OCI-M1 (cell line): Measurements from ENCODE around the gene MRPL58.

ENCODE experiments used
- DNase-seq: peaks from one replicate; lab custom pipeline; 2025; lab: John Stamatoyannopoulos, UW

Gene MRPL58

DNA sequence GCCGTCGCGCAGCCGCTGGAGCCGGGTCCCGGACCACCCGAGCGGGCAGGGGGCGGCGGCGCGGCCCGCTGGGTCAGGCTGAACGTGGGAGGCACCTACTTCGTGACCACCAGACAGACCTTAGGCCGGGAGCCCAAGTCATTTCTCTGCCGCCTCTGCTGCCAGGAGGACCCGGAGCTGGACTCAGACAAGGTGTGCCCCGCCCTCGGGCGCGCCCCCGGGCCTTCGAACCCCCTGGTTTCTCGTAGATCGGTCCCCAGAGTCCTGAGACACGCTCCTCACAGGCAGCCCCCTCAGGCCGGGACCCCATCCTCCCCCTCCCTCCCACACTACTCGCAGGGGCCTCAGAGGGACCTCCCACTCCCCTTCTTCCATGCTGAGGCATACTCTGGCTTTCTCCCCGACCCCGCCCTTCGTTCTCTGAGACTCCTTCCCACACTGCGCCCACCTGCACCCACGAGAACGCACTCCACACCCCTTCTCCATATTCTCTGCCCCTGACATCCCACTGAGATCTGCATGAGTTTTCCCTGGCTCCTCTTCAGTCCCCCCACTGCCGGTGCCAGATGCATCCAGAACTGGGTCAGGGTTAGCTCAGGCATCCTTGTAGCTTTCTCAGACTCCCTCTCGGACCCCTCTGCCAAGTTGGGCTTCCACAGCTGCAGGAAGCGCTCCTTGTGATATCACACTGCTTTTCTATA is 35.1 kb downstream of the MRPL58 start:
- peak; percentile 41 for DNase-seq

DNA sequence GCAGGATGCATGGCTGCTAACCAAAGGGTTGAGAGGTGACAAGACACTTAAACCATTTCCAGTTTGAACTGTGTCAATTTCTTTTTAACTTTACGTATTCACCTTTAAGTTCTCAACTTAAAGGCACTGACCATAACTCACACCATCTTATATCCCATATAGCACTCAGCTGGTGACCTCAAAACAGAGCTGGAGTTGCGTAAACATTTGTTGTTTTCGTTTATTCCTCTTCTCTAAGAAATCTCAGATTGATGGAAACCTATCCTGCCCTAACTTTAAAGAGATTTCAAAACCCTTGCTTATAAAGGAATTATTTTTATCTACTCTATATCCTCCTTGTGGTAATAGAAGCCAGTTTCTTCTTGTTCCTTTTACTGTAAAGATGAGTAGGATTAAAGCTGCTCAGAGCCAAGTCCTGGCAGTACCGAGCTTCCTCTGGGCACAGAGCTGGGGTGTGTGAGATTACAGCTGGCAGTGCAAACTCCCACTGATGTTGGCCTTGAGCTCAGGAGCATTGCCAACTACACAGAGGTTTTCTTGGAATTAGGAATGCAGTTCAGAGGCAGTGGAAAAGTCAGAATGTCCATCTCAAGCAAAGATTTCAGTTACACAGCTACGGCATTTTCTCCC is 35.9 kb downstream of the MRPL58 start:
- peak; percentile 27 for DNase-seq

DNA sequence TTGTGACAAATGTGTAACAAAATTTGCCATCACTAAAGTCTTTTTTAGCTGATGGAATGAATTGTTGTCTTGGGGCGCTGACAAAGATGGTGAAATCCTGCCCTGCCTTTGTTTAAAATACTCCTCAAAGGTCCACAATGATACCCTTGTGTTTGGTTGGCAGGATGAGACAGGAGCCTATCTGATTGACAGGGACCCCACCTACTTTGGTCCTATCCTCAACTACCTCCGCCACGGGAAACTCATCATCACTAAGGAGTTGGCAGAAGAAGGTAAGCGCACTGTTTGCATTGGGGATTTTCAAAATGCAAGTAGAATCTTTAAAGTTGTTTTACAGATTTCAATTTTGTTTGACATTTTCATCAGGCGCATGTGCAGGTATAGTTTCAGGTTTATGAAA is 36.6 kb downstream of the MRPL58 start:
- DNase-seq = no peak

DNA sequence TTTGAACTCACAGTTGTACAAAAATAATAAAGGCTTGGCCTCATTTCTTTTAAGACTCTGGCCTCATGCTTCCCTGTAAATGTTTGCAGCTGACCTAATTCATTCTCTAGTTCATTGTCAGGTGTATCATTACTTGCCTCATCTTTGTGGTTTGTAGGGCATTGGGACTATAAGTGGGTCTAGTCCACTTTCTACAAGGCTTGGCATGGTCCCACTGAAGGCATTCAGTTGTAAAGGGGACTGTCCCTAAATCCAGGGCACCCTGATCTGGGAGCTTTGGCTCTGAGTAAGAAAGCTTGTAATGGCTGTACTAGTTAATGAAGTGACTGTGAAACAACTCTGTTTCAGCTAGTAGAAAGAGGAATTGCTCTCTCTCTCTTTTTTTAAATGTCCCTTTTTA is 37.2 kb downstream of the MRPL58 start:
- no peak for DNase-seq

DNA sequence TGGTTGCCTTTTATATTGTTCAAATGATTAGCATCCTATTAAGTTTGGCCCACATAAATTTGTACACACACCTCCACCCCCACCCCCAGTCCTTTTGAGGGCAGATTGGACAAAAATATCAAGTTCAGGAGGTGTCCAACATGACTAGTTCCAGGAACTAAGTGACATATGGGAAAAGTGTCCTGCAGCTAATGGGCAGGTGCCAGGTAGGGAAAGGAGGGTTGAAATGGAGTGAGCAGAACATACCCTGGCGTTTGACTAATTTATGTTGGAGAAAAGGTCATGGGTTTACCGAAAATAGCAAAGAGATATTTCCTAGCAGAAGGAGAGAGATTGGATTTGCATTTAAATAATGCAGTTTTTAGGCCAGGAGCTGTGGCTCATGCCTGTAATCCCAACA is 39.5 kb downstream of the MRPL58 start:
- no peak for DNase-seq

DNA sequence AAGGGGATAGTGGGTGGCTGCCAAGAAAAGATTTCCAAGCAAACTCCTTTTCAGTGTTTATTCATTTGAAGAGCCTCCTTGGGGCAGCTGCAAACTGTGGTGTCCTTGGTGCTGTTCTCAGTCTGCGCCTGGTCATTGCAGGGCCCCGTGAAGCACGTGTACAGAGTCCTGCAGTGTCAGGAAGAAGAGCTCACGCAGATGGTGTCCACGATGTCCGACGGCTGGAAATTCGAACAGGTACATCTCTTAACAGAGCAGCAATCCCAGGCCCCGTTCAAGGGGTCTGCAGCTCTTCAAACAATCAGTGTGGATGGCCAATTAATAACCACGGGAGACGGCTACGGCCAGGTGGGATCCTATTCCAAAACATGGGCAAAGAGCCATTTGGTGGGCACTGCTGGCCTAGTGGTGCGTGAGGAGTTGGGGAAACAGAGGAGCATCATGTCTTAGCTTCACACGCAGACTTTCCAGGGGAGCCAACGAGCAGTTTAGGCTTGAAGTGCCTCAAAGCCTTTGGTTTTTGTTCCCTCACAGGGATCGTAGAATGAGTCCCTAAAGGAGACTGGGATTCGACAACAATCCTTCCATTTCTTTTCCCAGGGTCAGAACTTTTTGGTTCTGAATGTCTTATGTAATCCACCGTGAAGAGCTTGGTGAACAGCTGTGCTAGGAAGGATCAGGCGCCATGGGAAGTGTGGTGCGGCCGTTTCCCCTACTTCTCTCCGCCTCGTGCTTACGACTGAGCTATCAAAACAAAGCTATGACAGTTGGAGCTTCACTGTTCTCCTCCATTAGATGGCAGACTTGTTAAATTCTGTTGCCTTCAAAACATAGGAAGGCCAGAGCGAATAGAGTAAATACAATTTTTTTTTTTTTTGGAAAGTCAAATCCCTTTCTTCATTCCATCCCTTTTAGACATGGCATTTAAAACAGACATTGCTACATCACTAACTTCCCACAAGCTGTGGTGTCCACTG is 47.2 kb downstream of the MRPL58 start:
- peak; percentile 31 for DNase-seq

DNA sequence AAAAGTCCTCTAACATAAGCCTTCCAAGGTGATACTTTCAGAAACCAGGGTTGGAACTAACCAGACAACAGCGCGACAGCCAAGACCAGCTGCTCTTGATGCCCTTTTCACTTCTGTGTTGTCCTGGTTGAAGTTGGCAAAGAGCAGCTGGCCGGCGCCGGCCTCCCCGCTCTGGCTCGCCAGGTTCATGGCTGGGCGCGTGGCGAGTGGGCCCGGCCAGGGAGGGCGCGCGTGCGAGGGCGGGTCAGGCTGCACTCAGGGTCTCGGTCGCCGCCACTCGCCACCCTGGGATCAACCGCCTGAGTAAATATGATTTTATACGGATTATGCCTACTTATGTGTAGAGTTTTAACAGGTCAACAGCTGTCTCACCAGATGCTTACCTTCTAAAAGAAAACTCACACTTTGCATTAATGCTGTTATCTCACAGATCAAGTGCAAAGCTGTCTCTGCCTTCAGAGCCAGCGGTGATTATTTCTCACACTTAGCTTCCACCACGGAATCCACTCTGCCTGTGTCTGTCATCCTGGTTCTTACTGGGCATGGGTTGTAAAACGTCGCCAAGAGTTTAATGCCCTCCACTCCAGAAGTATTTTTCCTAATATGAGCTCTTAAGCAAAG is 48.1 kb downstream of the MRPL58 start:
- DNase-seq = no peak

DNA sequence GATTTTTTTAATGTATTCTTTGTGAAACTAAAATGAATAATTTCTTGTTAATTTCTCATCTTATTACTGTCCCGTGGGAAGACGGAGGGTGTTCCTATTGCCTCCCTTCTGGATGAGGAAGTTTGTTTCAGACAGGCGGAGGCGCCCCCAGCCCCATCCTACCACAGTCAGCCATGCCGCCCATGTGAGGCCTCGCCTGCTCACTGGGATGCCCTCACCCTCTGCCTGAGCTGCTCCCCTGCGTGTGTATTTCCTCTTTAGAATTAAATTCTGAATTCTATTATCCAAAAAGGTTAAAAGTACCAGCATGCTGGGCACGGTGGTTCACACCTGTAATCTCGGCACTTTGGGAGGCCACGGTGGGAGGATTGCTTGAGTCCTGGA is 48.6 kb downstream of the MRPL58 start:
- no peak for DNase-seq

DNA sequence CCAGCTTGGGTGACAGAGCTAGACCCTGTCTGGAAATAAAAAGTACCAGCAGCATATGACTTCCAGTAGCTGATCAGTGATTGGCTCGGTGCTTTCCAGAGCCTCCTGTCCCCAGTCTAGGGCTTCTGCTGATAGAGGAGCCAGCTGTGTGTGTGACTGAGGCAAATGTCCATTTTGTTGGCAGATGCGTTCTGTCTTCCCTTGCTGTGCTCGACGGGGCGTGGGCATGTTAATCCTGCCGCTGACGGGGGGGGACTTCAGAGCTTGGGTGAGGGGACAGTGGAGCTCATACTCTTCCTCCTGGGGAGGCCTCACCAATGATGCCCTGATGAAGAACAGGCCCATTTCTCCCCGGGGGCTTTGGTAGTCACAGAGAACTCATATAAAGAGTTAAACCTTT is 49.1 kb downstream of the MRPL58 start:
- DNase-seq = no peak

DNA sequence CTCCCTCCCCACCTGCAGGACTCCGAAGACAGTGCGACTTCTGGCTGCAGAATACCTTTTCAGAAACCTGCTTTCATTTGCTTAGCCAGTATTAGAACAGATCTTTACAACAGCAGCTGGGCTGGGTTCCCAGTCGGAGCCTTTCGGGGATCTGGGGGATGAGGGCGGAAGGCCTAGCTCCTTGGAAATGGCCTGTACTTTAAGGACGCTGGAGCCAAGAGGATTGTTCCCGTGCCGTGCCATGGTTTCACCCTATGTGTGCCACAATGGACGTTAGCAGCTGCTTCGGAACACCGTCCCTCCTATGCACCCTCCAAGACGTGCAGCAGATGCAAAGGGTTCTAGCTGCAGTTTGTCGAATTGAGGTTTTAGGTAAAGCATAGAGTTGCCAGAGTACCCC is 50.7 kb downstream of the MRPL58 start:
- no peak for DNase-seq

DNA sequence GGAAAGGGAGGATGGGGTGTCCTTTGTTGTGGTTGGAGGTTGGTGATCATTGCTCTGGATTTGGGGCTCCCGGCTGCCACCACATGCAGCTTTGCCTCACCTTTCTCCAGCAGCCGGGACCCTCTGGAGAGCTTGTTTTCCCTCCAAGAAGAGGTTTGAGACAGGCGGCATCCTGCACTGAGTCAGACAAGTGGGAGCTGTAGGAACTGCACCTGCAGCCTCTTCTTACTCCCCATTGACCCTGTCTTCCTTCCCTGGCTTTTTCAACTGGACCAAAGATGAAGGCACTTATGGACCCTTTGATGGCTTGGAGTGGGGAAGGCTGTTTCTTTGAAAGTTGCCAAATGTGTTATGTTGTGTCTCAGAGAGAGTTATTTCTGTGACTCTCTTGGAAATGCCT is 51.2 kb downstream of the MRPL58 start:
- no peak for DNase-seq

DNA sequence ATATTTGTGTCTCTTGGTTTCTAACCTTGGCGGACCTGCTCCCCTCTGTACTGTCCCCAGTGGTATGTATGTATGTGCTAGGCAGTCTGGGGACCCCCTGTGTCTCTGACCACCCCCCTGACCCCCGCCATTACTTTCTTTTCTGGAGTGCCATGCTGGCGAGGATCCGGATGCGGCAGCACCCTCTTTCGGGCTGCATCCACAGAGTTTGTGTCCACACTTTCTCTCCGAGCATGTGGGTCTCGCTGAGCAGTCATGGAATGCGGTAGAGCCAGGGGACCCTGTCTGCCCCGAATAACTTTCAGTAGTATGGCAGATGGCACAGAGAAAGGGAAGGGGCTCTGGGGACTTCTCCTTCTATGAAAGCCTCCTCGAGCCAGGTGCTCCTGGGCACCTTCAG is 51.6 kb downstream of the MRPL58 start:
- no peak for DNase-seq

DNA sequence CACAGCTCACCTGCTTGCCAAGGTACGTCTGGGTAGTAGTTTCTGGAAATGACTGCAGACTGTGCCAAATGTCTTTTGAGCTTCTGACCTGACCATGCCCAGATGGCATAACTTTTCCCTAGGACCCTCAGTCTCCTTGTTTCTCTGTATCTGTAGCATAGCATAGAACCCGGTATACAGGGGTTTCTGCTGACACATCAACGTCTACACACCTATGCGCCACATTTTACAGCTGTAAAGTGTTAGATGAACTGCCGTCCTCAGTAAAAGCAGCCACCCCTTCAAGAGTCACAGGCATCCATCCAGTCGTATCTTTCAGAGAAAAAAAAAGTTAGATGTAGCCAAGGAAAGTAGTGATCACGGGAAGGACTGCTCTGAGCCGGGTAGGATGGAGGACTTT is 52.0 kb downstream of the MRPL58 start:
- no peak for DNase-seq

DNA sequence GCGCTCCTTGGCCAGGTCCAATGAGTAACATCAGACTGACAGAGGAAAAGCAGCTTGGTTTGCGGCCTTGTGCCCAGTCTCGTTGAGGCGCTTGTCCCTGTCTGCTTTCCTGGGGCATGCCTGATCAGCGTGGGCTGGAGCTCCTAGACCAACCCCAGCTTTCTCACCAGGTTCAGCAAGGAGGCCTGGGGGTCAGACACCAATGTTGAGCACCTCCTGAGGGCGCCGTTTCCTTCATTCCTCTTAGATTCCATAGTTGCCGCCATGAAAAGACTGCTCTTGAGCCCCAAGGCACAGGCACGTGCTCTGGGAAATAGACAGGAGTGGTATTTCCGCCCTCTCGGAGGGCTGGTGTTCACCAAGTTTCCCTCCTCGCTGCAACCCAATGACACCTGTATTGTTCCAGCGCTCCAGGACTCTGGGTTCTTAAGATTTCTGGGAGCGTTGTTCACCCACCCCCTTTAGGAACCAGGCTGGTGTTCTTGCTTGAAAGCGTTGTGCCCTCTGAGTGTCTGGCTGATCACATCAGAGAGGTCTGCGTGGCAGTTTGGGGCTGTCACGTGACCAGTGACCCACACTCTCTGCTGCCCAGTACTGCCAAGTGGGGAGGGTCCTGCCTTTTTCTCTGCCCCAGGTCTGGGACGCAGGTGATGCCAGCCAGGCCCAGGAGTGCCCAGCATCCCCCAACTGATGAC is 52.5 kb downstream of the MRPL58 start:
- no peak for DNase-seq

DNA sequence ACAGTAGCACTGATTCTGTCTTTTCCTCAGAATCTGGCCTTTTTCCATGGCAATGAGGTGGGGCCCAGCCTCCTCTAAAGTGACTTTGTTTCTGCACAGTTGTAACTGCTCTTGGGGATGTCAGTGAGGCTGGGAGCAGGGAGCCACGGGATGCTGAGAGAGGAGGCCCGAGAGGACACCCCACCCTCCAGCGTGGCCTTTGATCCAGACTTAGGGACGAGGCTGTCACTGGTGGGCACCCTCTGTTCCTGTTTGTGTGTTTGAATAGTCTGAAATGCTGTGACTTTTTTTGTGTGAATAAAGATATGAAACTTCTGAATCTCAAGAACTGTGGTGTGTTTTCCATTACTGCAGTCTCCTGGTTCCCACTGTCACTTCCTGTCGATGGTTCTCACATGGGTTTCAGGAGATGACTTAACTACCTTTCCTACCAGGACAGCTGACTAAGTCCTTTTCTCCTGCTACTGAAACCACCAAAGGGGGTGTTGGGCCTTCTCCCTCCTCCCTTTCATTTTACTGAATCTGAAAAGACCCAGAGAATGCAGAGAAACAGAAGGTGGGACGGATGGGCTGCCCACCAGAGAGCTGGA is 53.2 kb downstream of the MRPL58 start:
- DNase-seq = no peak

DNA sequence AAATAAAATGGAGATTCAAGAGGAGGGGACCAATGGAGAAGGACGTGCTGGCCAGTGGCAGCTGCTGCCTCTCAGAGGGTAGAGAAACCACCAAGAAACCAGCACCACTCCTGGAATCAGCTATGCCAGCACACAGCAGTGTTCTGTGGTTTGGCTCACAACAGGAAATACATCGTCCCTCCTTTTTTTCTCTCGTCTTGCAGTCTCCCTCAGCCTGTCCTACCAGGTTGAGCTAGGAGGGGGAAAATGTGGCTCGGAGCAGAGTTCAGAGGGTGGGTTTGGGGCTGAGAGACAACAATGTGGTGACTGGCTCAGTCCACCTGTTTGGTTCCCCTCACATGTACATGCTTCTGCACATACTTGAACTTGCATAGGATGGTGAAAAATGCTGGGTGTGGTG is 55.4 kb downstream of the MRPL58 start:
- no peak for DNase-seq

DNA sequence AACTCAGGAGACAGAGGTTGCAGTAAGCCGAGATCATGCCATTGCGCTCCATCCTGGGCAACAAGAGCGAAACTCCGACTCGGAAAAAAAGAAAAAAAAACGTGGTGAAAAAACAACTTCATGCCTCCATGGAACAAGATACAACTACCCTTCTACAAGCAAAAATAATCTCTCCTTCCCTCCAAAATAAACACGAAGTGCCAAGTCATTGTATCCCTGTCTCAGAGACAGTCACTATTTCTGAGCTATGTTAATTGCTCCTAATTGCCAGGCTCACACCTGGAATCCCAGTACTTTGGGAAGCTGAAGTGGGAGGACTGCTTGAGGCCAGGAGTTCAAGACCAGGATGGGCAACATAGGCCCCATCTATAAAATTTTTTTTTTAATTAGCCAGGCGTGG is 56.3 kb downstream of the MRPL58 start:
- no peak for DNase-seq

DNA sequence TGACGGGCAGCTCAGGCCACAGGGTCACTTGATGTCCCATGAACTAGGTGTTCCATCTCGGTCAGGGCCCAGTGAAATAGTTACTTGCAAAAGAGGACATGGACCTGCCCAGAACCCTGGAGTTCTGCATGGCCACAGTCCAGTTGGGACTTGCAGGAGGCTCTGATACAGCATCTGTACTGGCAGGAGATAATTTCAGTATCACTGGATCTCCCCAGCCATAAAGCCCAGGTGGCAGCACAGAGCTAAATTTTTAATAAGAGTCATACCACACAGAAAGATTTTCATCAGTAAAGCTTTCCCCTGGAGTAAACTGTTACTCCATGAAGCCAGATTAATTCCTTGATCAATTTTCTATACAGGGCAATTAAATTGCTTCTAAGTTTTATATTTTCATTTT is 57.3 kb downstream of the MRPL58 start:
- DNase-seq = peak; percentile 56
